ENCODE data around the gene FIP1L1.
A peak's percentile ranks its signal among the peaks of the same experiment; 100 is the strongest.

The FIP1L1 gene

DNA sequence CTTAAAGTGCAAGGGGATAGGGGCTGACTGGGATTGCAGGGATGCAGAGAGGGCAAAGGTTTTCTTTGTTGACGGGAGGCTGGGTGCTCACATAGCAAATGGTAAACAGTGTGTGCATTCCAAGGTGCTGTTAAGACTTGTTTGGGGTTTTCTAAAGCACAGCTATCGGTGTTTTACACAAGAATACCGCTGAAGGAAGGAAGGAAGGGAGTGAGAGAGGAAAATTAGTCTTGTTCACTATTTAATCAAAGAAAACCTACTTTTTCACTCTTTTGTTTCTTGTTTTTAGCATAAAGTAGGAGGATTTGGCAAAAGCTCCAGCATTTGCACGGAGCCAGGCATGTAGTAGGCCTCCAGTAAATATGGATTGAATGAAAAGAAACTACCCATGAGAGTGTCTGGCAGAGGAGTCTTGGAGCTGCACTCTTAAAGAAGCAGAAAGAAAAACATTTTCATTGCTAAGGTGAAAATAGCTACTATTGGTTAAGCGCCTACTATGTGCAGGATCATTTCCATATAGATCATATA is 99.7 kb downstream of the FIP1L1 start:
- no peak for DNase-seq

DNA sequence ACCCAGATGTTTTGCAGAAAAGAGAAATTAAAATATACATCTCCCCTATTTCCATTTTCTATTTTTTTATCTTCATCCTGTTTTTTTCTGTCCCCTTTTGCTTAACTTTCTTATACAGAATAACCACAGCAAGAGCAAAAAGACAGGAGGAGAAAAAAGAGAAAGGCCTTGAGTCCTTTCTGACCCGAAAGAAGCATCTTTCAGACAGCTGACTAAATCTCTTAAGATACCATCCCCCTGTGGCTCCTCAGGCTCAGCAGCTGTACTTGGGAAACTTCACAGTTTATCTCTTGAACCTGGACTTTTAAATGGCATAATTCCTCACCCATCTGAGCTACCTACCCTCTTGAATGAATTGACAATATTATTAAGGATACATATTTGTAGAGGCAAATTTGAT is 100.2 kb downstream of the FIP1L1 start:
- DNase-seq, result peak; percentile 29

DNA sequence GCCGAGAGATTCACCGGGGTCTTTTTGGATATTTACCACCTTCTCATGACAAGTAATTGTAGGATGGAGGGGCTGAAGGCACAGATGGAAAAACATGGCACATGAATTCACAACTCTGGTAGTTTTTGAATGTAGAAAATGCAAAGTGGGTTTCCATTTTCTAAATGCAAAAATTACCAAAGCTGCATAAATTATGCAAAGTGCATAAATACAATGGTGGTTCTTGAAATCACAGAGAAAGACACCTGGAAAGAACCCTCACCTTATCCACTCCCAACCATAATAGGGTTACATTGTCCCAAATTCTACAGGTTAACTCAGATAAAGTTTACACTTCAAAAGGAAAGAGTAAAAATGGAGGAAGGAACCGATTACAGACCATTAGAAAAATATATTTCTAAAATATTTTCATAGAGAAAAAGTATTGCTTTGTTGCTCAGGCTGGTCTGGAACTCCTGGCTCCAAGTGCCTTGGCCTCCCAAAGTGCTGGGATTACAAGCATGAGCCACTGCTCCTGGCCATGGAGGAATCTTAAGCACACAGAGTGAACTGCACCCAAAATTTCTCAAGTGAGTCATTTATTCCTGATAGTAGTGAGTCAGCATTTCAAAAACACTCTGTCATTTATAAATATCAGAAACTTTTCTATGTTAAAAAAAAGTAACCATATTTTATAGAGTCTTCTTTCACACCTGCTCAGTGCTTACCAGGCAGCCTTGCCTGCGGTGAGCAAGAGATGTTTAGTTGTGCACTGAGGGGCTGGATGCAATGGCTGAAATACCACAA is 101.4 kb downstream of the FIP1L1 start:
- DNase-seq, result peak; percentile 92

DNA sequence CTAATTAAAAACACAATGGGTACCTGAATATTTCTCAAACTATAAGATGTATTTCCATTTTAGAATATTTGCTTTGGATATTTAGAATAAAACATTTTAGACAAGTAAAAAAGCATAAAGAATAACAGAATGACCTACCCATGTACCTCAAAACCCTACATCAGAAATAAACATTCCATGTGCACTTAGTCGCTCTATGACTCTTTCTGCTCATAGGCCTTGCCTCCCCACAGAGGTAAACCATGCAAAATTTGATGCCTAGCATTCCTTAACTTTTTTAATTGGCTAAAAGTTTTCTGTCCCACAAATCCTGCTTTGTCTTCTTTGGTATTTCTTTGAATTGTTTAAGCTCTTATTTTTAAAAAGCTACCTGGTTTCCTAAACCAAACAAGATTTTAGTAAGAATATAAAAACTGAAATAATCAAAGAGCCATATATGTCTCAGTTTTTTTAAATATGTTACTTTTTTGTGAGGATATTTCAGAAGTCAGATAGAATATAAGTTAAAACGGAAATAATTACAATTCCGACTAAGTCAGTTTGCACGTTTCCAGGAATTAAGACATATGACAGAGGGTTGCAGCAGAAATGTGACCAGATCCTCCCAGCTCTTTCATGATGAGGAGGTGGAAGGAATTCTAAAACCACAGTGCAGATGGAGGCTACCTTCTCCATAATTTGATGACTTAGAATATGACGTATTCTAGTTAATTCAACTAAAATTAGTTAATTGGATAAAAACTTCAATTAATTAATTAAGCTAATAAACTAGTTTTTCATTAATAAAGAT is 102.5 kb downstream of the FIP1L1 start:
- DNase-seq, result peak; percentile 88

DNA sequence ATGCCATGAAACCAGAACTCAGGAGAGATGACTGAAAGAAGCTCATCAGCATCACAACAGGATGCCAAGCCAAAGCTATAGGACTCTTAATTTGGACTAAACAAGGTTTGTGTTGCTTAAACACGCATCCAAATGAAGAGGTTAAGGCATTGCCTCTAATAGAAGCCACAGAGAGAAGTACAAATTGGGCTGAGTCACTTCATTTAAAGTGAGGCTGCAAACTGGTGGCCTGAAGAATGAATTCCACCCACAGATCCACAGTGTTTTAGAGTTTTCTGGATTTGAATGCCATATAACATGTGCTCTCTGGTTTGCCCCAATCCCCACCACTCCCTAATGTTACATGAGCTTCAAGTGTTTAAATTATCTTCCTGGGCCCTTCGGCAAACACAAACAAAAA is 103.5 kb downstream of the FIP1L1 start:
- peak; percentile 23 for DNase-seq

DNA sequence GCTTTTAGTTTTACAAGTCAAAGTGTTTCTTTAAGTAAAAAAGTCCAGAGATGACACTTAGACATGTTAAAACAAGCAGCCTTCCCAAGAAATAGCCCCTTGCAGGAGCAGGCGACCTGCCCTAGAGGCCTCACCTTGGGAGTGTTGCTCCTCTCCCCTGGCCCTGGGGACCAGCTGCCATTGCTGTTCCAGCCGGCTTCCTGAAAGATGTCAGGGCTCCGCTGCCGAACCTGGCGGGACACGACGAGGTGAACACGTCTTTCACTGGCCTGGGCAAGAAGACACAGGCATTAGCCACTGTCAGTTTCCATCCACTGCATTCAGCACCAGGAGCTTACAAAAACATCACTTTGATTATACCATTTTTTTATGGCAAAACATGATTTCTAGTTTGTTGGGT is 104.1 kb downstream of the FIP1L1 start:
- no peak for DNase-seq

DNA sequence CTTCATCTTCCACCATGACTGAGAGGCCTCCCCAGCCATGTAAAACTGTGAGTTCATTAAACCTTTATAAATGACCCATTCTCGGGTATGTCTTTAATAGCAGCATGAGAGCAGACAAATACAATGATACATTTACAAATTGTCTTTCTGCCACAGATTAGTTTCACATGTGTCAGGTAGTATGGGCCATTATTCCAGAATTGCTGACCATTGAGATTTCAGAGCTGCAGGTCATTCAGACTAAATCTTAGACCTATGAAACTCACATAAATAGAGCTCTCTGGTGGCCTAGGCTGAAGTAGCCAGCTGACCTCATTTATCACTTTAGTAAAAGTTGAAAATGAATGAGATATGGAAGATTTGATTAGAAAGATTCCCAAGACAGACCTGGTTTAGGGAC is 105.8 kb downstream of the FIP1L1 start:
- DNase-seq, result no peak

DNA sequence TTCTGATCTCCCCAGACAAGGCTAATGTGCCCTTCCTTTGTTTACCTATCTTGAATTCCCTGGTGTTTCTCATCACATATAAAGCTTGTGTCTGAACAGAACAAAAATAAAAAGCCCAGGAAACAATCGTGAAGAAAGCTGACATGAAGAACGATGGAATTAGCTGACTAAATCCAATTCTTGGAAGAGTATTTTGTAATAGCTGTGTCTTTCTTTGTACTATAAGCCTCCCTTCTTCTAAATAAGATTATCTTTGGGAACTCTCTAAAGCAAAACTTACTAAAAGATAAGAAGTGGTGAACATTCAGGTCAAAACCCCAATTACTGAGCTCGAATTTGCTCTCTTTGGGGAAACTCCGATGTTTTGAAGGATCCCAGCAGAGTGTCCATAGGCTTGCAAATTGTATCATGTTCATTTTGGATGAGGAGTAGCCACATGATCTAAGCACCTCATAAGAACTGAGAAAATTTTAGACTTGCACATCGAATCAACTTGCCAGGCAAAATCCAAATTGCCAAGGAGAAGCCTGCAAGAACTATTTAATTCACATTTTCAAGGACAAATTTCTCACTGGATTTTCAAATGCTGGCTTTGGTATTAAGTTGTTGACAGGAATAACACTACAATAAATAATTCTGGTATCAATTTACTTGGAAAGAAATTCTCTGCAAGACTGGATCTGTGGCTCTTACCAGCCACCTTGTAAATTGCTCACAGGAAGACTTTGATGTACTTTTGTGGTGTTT is 107.6 kb downstream of the FIP1L1 start:
- DNase-seq, result no peak

DNA sequence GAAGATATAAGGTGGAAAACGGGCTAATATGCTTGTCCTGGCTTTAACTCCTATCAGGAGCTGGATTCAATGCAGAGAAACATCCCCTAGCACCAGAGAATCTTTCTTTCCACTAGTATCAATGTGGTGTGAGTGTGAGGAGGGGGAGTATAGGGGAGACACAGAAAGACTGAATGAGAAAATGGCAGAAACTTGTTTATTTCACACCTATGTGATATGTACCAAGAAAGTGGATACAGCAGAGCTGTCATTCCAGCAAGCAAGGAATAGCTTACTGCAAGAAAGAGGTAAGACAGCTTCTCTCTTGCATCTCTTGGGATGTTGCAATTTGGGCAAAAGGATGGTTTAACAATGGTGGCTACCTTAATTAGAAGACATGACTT is 108.2 kb downstream of the FIP1L1 start:
- no peak for DNase-seq

DNA sequence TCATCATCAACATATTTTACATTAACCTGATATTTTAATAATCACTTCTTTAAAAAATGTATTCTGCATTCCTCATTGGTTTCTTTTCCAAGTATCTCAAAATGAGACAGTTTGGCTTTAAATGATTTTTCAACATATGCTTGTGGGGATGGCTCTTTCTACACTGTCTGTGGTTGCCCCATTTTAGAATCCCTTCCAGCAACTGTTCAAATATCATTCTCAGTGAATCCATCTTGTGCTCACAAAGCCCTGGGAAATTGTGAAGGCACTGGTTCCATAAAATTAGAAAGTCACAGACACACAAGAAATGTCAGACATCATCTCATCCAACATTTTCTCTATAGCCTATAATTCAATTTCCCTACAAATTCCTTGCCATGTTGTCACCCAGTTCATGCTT is 110.3 kb downstream of the FIP1L1 start:
- no peak for DNase-seq

DNA sequence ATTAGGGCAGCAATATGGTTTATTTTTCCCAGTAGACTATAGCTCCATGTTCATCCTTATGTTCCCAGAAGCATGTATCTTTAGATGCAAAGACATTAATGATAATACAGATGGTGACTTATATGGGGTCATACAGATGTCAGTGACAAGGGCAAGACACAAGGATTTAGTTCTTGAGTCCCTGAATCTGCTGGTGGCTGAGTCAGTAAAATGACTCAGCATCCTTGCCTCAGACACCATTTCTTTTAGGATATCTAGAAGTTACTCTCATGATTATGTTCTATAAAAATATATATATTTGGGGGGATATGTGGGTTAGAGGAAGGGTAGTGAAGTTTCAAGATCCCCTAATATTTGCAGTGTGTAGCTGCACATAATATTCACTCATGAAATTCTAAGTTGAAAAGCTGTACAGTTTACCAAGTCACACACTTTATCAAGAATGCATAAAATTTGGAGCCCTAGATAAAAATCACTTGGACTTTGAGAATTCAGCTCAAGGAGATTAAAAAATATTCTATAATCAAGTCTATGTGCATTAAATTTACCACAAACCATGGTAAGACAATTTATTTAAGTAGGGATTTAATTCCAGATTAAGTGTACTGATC is 111.9 kb downstream of the FIP1L1 start:
- peak; percentile 69 for DNase-seq

DNA sequence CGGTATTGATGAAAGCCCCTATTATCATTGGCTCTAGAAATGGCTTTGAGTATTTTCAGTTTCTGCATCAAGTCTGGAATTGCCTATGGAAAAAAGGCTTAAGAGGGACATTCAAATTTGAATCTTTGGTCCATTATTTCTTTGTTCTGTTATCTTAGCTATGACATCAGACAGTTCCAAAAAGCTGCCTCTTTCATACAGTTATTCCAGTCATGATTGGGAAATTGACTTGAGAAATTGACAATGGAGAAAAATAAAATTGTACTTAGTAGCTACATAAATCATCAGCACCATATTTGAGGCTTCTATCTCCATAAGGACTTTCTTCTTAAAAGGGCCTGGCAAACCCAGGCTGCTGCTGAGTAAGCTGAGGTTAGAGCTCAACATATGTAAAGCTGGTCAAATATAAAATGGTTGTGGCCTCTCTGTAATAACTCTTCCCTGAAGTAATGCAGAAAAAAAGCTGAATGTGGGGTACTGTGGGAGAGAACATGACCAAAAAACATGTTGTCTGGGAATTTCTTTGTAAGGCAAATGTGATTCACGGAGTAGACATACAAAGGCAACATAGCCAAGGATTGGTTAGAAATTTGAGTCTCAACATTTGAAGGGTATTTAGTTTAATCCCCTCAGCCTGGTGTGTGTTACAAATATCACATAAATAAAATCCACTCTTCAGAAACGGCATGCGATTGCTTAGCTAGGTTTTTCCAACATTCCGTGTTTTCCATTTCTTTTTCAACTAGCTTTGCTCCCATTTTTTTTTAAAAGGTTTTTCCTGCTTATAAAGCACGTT is 112.9 kb downstream of the FIP1L1 start:
- peak; percentile 95 for DNase-seq

DNA sequence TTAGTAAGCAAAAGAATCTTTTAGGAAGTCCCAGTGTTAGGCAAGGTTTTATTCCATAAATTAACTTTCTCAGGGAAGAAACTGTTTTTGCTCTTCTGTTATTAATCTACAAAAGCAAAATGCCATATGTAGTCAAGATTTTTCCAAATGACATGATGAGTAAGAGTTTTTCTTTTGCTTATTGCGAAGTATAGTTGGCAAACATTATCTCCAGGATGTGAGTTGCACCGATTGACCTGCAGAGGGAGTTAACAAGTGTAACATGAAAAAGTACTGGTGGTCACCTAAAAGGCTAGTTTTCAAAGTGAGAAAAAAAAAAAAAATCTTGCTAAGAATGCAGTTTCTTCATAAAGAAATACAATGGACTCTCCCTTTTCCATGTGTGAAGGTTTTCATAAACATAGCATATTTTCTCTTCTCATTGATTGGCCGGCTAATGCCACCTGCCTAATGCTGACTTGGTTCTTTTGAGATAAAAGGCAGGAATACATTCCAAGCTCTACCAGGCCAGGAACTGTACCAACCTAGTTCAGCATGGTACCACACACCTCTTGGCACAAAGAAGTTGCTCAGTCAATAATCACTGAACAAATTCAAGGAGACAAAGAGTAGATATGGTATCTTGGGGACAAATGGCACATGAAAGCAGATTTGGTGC is 113.7 kb downstream of the FIP1L1 start:
- peak; percentile 94 for DNase-seq

DNA sequence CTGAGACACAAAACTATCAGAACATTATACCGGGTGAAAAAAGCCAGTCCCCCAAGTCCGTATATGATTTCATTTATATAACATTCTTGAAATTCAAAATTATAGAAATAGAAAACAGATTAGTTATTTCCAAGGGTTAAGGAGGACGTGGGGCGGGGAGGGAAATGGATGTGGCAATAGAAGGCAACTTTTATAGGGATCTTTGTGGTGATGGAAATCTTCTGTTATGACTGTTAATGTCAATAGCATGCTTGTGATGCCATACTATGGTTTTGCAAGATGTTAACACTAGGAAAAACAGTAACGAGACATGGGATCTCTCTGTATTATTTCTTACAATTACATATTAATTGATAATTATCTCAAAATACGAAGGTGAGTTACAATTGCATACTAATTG is 117.4 kb downstream of the FIP1L1 start:
- peak; percentile 22 for DNase-seq

DNA sequence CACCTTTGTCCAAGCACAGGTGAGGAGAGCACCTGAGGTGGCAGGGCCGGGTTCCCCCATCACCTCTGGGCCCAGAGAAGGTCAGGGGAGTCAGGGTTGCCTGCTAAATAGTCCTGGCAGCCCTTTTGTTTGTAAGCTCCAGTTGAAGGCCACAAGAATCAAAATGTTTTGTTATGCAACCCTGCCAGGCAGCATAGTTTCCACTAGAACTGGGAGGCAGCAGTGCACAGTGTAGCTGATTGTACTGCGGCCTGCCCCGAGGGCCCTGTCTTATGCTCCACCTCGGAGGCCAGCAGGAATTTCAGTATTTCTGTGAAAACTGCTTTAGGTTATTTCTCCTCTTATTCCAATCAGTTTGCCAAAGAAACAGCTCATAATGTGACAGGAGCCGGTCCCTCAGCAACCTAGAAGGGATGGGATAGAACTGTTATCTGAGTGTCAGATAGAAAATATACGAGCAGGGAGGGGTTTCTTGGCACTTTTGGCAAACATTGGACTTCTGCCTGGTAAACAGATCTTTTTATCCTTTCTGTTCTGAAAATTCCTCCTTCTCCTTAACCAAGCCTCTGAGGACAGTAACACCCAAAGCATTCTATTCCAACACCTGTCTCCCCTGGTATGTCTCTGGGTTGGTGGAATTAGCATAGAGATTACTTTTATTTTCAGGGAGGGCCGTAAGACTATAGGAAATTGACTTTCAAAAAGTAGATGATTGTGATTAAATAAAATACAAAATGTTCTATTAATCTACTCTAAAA is 120.2 kb downstream of the FIP1L1 start:
- DNase-seq, result peak; percentile 33

DNA sequence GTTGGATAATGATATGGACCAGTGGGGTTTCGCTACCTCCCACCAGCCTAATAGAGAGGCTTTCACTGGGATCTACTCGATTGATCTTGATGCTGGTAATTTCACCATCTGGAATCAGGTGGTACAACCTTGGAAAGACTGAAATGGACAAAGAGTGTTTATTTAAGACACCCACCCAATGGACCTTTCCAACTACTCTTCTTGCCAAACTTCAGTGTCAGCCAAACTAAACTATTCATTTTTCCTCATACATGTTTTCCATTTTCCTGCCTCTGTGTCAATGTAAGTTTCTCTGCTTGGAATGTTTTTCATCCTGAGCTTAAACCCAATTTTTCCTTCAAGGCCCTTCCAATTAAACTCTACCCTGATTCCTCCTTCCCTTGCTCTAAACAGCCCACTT is 121.3 kb downstream of the FIP1L1 start:
- DNase-seq, result no peak

DNA sequence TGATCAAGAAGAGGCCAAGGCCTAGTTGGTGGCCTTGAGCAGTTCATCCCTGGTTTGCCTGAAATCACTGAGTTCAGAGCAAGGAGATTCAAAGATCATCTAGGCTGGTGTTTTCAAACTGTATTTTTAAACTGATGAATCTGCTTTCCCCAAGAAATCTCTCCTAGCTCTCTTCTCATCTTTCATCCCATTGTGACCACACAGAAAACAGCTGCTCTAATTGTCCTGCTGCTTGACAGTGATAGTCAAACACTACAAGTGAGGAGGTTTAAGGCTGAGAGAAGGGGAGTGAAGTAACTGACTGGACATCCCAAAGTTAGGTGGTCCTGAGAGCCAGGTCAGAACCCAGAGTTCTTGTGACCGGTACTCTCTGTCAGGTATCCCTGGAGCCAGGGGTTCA is 122.3 kb downstream of the FIP1L1 start:
- no peak for DNase-seq

DNA sequence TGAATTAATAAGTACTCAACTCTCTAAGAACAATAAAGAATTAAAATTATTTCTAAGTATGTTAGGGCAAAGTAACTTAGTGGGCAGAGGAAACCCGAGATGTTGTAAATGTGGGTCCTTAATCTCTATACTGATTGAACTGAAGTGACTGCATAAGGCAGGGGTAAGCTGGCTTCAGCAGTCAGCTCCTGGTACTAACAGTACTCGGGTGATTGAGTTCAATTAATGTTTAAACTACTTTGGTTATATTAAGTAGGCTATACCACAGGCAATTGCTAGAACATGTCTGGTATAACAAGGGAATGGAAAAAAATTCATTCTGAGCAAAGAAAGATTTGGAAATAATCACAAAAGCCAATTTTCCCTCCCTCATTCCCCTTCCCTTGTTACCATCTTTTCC is 123.1 kb downstream of the FIP1L1 start:
- DNase-seq, result no peak

DNA sequence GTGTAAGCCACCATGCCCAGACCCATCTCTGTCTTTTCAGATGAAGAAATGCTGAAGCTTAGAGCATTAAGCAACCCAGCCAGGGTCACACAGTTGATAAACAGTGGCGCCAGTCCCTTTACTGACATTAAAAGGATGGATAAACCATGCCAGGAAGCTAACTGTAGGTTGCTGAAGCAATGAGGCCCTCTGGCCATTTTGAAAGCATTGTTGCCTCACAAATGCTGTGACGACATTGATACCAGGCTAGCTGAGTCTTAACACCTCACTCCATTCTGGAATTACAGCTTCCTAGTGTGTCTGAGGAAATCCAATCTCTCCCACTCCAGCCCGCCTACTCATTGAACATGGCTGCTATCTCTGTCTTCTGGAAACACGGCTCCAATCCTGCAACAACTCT is 124.1 kb downstream of the FIP1L1 start:
- DNase-seq, result no peak

DNA sequence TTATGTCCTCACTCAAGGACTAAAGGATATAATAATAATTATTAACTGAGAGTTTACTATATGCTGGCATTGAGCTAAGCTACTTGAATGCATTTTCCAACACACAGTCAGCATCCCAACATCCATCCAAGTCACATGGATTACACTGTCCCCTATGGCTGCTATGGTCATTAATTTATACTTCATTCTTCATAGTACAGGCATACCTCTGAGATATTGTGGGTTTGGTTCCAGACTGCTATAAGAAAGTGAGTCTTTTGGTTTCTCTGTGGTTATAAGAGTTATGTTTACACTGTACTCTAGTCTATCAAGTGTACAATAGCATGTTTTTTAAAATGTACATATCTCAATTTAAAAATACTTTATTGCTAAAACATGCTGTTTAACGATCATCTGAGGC is 124.7 kb downstream of the FIP1L1 start:
- peak; percentile 67 for DNase-seq

DNA sequence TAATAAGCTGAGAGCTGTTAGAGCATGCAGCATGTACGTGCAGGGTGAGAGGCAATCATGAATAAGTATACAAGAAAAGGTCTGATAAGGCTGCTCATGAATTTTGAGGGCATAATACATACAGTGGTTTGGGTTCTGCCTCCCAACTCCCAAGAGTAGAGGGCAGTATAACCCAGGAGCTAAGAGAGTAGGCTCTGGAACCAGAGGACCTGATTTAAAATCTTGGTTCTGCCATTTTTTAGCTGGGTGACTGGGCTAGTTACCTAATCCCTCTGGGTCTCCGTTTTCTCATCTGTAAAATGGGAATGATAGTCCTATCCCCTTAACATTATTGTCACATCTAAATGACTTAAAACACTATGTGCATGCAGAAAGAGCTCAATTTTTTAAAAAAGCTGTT is 128.5 kb downstream of the FIP1L1 start:
- no peak for DNase-seq
